ENCODE measurements around the gene ACVR1B.
A peak's percentile ranks its signal among the peaks of the same experiment; 100 is the strongest.

ACVR1B gene

GRCh38 chr12:51951199-51951842, at the start of gene ACVR1B:
ACVR1B (plus strand) TSS chr12:51951699; CDS start chr12:51951744, 45 bp downstream.
- peak; percentile 92 for DNase-seq (ENCODE audit: low spot score)

DNA sequence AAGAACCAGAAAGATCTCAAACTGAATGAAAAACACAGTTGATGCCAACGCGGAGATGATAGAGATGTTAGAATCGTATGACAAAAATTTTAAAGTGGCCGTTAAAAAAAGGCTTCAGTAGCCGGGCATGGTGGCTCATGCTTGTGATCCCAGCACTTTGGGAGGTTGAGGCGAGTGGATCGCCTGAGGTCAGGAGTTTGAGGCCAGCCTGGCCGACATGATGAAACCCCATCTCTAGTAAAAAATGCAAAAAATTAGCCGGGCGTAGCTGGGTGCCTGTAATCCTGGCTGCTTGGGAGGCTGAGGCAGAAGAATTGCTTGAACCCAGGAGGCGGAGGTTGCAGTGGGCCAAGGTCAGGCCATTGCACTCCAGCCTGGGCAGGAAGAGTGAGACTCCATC, 49.6 kb upstream of the ACVR1B start:
- no peak for DNase-seq (ENCODE audit: low spot score)

- DNase-seq (ENCODE audit: low spot score): no peak
Measured at GRCh38 chr12:51904951-51905470, 46.5 kb upstream of the ACVR1B start.

- no peak for DNase-seq (ENCODE audit: low spot score)
Measured at GRCh38 chr12:51905471-51906429, 45.7 kb upstream of the ACVR1B start.

DNA sequence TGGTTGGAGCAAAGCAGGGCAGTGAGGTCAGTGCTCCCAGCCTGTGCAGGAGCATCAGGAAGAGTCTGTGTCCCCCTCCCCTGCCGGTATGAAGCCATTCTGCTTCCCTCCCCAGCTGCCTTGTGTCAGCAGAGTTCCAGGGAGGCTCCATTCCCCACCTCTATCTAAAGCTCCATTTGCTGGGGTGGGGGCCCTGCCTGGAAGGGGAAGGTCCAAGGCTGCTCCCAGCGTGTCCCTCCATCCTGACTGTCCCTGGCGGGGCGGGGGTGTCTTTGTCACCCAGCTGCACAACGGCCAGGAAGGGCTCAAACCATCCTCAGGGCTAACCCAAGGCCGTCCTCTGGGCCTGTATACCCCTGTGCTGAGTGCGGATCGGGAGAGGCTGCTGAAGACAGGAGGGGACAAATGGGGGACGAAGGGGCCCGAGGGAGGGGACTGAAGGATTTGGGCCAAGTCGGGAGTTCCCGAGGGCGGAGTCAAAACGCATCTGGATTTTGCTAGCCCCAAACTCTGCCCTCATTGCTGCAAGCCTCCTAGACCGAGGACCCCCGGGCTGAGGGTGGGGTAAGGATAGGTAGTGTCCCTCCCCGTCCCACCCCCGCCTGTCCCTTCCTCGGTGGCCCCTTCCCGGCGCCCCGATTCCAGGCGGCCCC, 44.9 kb upstream of the ACVR1B start:
- no peak for DNase-seq (ENCODE audit: low spot score)

DNA sequence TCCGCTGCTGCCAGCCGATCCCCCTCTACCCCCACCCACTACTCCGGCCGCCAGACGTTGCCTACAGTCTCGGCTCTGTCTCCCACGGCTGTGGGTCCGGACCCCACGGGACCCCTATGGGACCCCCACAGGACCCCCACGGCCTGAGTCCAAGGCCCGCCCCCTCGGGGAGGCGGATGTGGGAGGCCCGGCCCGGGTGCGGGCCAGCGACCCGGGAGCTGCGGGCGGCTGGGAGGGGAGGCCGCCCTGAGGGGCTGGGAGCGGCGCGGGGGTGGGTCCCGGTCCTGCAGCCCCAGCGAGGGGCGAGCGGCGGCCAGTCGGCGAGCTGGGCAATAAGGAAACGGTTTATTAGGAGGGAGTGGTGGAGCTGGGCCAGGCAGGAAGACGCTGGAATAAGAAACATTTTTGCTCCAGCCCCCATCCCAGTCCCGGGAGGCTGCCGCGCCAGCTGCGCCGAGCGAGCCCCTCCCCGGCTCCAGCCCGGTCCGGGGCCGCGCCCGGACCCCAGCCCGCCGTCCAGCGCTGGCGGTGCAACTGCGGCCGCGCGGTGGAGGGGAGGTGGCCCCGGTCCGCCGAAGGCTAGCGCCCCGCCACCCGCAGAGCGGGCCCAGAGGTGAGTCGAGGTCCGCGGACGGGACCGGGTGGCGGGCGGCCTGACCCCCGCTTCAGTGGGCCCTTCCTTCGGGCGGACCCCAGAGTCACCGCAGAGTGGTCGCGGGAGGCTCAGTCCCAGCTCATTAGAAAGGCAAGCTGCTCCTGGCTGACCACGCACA, 44.2 kb upstream of the ACVR1B start, which contains the start of gene ACVRL1:
Gene ACVRL1 (plus strand): TSS at position 422 of the 773 bp plus-strand sequence. CDS start 4,971 bp downstream, outside the sequence.
- no peak for DNase-seq (ENCODE audit: low spot score)

GRCh38 chr12:51907856-51908425, 43.6 kb upstream of the ACVR1B start:
- DNase-seq (ENCODE audit: low spot score): no peak

- no peak for DNase-seq (ENCODE audit: low spot score)
Measured at GRCh38 chr12:51908876-51909592, 42.5 kb upstream of the ACVR1B start.

- no peak for DNase-seq (ENCODE audit: low spot score)
Measured at GRCh38 chr12:51910168-51910567, 41.3 kb upstream of the ACVR1B start.

GRCh38 chr12:51910691-51911090, 40.8 kb upstream of the ACVR1B start:
- DNase-seq (ENCODE audit: low spot score): no peak

DNA sequence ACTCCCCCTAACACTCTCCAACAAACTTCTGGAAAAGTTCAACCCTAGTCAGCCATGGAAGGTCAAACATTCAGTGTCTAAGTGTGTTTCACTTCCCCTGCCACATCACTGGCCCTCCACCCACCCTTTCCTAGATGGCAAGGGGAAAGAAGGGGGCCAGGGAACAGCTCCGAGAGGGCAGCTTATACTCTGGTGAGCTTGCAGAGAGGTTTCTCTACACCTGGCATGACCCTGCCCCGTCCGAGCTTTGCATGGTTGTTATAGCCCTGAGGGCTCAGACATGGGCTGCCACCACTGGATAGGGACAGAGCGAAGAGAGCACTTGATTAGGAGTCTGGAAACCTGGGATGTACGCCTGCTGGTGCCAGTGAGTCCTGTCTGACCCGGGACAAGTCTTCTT, 40.2 kb upstream of the ACVR1B start:
- DNase-seq (ENCODE audit: low spot score): no peak

GRCh38 chr12:51911788-51912711, 39.4 kb upstream of the ACVR1B start:
- no peak for DNase-seq (ENCODE audit: low spot score)

DNA sequence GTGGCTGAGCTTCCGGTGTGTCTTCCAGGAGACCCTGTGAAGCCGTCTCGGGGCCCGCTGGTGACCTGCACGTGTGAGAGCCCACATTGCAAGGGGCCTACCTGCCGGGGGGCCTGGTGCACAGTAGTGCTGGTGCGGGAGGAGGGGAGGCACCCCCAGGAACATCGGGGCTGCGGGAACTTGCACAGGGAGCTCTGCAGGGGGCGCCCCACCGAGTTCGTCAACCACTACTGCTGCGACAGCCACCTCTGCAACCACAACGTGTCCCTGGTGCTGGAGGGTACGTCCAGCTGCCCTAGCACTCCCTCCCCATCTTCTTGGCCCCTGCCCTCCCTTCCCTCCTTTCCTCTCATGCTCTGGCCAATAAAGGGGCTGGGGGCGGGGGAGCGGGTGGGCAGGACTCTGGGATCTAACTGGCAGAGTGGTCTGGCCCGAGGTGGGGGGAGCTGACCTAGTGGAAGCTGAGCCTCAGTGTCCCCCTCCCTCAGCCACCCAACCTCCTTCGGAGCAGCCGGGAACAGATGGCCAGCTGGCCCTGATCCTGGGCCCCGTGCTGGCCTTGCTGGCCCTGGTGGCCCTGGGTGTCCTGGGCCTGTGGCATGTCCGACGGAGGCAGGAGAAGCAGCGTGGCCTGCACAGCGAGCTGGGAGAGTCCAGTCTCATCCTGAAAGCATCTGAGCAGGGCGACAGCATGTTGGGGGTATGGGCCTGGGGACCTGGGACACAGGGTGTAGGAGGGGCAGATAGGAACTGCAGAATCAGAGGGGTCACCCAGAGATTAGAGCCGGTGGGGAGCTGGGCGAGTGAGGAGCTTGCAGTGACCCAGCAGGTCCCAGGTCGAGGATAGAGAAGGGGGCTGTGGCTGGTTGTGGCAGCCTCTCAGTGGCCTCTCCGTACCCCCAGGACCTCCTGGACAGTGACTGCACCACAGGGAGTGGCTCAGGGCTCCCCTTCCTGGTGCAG, 38.1 kb upstream of the ACVR1B start:
- no peak for DNase-seq (ENCODE audit: low spot score)

- no peak for DNase-seq (ENCODE audit: low spot score)
Measured at GRCh38 chr12:51914034-51914923, 37.2 kb upstream of the ACVR1B start.

- DNase-seq (ENCODE audit: low spot score): no peak
Measured at GRCh38 chr12:51915003-51915625, 36.4 kb upstream of the ACVR1B start.

DNA sequence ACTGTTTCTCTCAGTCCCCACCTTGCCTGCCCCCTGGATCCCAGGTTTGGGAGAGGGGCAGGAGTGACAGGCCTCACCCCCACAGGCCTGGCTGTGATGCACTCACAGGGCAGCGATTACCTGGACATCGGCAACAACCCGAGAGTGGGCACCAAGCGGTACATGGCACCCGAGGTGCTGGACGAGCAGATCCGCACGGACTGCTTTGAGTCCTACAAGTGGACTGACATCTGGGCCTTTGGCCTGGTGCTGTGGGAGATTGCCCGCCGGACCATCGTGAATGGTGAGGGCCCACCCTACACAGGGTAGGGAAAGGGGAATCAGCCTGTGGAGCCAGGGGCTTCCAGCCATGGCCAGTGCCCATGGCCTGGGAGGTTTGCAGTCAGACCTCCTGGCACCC, 35.5 kb upstream of the ACVR1B start:
- no peak for DNase-seq (ENCODE audit: low spot score)
